GOT3 (cell line): ENCODE data around the gene HS6ST3.

ENCODE experiments used
- DNase-seq: peaks from one replicate; lab custom pipeline; 2025; ENCODE audit warnings: mixed read lengths; lab: John Stamatoyannopoulos, UW

Gene HS6ST3

DNA sequence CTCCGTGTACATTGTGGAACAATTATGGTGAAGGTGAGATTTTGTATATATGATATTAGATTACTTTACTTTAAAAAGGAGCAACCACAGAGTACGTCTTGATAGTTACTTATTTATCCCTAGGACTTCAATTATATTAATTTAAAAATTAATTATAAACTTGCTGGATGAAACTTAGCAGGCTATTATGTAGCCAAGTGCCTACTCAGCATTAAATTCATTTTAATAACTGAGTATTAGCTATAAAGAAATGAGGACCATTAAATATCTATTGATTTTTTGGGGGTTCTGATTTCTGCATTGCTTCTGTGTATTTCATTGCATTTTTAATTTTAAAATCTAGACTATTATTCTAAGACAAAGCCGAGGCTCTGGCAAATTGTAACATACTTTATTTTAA lies 109.4 kb downstream of the HS6ST3 start:
- DNase-seq, result no peak

DNA sequence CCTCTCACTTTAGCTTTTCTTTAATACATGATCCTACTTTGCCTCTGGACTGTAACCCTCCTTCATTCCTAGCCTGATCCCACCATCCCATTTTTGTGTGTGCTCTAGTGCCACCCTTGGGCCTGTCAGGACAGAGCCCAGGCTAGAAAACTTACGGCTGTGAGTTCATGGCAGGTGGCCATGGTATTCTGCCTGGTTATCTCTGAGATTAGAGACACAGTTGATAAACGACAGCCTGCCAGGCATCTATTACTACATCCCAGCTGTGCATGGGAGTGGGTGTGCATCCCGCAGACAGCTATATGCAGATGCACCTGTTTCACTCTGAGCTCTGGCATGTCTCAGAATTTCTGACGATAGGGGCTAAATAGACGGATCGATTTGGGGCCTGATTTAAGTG lies 110.9 kb downstream of the HS6ST3 start:
- DNase-seq, result no peak

DNA sequence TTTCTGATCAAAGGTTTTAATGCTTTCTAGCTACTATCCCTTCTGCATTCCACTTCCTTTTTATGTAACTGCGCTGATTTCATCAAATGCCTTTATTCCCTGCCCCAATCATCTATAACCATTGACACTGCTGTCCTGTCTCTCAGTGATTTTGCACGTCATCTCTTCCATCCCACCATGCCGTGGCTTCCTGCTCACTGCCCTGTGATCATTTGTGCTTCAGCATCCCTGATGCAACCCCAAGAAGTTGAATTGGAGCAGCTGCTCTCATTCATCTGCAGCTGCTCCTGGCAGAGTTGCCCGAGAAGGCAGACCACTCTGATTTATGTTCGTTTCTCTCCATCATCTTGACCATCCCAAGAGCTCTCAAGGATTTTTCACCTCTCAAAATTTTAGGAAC lies 112.4 kb downstream of the HS6ST3 start:
- DNase-seq, result no peak

DNA sequence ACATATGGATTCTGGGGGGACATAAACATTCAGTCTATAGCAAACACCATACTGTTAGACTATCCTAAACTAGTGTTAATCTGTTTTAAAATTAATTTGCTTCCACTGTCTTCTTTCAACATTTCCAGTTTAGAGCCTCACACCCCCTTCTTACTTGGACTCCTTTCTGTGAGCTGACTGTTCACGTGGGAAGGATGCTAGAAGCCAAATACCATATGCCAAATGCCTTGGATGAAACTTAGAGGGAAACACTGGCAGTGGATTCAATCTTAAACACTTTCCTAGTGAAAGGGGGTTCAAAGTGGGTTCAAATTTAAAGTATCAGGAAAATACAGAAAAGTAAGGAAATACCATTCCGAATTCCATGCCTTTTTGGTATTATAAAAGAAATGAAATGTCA lies 113.6 kb downstream of the HS6ST3 start:
- no peak for DNase-seq

DNA sequence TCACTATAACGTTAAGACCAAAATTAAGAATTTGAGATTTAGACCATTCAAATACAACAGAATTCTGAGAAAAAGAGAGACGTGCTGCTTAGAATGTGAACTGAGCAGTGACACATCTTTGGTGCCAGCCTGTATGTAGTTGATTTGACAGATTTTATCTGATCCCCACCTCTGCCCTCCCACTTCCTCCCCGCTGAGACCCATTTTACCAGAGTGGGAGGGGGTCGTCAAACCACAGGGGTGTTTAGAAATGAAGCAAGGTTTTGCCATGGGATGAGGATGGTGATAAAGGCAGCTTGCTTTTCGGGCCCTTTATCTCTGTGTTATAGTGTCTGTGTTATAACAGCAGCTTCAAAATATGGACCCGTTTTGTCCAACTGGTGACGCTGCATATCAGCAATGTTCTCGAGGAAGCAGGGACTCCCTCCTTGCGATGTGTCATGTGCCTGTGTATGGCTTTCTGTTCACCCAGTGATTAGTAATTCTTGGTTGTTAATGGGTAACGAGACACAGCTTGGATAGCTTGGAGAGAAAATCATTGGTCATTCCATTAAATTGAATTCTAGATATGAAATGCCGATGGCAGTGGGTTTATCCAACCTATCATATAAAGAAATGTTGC lies 125.0 kb downstream of the HS6ST3 start:
- DNase-seq, result no peak

DNA sequence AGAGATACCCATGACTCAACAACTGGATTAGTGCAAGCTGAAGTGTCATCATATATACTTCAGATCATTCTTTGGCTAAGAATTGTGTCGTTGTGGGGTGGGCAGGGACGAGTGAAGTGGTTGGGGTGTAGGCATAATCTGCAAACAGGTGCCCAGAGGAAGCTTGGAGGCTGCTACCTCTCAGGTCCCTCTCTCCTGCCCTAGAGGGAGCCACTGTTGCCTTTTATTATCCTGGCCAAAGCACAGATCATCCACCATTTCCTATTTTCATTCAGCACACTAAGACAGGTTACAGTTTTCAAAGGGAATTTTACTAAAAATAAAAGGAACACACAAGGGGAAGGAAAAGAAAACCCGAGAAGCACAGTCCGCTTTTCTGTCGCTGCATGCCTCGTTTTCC lies 126.6 kb downstream of the HS6ST3 start:
- no peak for DNase-seq

DNA sequence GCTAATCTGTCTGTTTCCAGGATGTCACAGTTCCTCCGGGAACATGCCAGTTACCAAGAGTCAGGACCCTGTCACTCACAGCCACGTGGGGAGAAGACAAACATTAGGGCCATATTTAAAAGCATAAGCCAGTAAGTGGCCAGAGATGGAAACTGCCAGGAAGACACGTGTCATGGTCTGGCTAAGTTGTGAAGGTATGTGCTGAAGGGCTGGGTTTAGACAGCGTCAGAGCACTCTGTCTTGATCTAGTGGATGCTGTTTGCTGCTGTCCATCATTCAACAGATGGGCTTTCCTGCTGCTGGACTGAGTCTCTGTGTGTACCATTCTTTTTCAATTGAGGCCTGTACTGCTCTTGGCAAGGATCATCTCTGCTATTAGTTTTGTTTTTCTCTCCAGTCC lies 128.6 kb downstream of the HS6ST3 start:
- DNase-seq, result no peak

DNA sequence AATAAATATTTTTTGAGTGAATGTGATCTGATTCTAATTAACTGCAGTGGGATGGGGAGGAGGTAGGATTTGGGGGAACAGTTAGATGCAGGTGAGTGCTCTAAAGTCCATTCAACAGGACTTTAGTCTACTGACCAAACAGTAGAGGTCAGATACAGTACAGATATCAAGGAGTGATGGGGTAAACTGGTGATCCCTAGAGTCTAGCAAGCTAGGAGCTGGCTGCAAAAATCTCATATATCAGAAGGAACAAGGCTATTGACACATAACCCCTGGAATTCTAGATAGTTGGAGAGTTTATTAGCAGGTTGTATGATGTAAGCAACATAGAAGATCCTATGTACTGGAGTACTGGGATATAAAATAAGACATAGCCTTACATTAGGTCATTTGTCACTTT lies 131.6 kb downstream of the HS6ST3 start:
- no peak for DNase-seq

DNA sequence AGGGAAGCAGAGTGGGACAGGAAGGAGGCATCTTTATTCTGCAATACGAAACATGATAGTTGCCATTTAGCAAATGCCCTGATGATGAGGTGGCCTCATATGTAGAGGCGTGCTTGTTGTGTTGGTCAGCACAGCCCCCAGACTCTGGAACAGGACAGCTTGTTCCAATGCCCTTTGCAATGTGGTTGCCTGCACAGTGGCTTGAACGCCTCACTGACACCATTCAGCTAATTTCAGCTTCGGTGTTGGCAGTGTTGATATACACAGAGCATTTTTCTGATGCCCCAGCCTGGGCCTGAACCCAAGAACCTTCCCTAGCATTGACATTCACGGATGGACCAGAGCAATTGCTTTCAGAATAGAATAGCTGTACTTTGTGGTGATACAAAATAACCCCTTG lies 133.3 kb downstream of the HS6ST3 start:
- no peak for DNase-seq

DNA sequence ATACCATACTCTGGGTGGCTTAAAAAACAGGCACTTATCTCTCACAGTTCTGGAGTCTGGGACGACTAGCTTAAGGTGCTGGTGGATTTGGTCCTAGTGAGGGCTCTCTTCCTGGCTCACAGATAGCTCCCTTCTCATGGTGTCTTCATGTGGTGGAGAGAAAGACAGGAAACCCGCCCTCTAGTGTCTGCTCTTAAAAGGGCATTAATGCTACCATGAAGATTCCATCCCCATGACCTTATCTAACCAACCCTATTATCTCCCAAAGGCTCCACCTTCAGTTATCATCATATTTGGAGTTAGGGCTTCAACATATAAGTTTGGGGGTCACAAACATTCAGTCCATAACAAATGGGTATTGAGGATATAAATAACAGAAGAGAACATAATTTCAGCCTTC lies 139.4 kb downstream of the HS6ST3 start:
- no peak for DNase-seq

DNA sequence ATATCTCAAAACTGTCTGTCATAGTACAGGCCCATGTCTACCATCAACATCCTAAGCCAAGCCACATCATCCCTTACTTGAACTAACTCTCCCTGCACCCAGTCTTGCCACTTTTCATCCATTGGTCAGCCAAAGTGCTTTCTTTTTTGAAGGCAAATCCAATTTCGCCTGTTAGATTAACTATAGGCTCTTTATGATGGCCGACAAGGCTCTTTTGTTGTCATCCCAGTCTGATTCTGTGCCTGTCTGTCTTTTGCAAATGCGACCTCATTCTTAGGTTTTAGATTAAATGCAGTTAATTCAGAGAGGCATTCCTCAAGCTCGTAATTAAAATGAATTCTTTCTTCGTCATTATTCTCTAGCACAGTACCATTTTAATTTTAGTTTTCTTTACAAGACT lies 148.3 kb downstream of the HS6ST3 start:
- no peak for DNase-seq

DNA sequence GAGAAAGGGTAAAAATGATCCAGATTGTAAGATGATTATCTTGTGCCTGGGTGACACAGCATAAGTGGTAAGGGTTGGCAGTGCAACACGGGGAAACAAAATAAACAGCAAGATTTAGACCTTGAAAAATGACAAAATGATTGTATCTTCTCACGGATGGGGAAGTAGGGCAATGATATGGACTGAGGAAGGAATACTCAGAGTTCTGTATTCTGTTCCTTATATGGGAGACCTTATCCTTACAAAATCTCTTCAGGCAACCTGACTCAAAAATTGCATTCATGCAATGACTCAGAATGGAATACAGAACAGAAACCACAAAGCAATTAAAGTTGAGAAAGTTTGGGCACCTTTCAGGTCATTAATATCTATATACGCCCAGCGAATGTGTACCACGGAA lies 149.0 kb downstream of the HS6ST3 start:
- no peak for DNase-seq

DNA sequence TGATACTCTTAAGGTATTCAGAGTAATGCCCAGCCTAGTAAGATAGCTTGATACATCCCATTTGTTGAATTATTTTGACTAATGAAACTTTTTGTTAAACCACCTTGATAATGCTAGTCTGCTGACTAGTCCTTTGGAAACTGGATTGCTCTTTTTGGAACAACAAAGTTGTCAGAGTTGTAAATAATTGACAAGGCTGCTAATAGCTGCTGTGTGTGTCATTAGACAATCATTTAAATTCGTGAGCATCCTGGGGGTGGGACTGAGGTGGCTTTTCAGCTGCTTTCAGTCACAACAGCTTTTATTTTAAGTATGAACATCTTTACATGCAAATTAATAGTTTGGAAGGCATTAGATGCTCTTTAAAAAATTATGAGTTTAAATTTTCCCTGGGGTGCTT lies 153.5 kb downstream of the HS6ST3 start:
- DNase-seq, result no peak

DNA sequence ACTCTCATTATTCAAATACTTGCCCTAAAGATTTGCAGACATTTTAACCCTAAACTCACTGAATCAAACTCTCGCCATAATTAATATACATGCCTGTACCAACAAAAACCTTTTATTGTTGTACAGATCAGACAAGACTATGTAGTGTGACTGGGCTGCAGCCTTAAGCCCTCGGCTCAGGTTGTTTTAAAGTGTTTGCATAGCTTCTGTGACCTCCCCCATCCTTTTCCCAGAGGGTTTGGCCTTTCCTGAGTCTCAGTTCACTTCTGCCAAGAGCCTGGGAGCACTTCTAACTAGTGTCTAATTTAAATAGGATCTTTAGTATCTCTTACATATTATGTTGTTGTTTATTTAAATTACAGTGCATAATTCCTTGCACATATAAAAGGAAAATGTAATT lies 158.2 kb downstream of the HS6ST3 start:
- DNase-seq, result no peak

DNA sequence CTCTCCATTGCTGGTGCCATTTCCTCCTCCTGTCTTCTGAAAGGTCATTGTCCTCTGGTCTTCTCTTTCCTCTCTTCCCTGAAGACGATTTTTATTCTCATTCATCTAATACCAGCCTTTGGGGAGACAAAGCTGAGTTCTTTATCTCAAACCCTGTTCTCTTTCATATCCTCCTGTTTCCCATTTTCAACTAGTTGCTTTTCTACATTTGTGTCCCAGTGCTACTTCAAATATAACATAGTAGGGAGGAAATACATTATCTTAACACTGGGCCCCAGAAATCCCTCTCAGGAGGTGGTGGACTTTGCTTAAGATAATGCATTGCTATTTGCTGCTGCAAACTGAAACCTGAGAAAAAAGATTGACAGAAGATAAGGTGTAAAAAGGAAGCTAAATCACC lies 159.1 kb downstream of the HS6ST3 start:
- DNase-seq, result no peak

DNA sequence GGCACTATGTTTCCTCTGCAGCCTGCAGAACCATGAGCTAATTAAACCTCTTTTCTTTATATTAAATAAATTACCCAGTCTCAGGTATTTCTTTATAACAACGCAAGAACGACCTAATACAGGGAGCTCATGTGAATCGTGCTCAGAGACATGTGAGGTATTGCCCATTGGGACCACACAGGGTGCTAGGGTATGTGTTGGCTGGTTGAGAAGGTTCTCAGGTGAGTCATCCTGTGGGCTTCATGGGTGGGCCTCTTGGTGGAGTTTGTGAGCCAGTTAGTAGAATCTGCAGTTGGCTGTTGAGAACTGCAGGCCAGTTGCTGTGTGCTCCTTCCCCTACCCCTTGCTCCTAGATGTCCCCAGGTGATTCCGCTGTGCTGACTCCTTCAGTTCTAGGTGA lies 163.0 kb downstream of the HS6ST3 start:
- no peak for DNase-seq

DNA sequence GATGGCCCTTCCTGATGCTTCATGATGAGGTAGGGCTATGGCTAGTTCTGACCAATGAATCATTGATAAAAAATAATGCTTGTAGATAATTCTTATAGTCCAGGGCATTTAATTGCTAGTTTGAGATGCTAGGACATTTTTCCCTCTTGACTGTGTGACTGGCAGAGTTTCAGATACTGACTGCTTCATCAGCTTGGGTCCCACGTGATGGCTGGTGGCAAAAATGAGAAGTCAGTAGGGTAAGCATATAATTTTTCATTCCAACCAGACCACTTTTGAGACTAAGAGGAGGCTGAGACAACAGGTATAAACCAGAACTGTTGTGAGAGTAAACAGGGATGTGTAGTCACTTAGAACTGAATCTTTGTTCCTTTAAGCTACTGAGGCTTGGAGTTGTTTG lies 183.3 kb downstream of the HS6ST3 start:
- no peak for DNase-seq

DNA sequence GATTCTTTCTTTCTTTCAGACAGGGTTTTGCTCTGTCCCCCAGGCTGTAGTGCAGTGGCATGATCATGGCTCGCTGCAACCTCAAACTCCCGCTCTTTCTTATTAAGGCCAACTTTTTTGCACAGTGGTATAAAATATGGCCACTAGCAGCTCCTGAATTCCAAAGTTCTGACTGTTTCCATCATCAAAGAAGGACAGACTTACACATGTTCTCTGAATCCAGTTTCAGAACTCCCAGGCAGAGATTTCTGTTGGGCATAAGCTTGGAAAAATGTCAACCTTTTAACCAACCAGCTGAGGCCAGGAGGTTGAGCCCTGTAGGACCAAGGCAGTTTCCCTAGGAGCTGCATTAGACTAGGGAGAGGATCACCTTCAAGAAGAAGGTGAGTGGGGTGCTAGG lies 184.1 kb downstream of the HS6ST3 start:
- DNase-seq, result no peak

DNA sequence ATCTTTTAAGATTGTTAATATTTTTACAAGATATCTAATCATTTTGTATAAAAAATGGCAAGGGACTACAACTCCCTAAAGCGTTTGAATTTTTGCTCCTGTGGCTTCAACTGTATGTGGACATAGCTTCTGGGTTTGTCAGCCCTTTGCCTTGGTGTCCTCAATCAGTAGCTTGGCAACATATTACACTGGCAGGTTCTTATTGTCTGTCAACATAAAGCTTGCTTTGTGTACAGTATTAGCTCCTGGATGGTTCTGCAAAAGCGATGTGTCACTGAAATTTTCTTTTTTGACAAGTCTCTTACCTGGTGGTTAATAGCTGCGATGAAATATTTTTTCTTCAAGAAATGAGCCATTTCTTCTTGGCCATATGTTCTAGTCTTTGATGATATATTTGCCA lies 190.0 kb downstream of the HS6ST3 start:
- DNase-seq, result no peak

DNA sequence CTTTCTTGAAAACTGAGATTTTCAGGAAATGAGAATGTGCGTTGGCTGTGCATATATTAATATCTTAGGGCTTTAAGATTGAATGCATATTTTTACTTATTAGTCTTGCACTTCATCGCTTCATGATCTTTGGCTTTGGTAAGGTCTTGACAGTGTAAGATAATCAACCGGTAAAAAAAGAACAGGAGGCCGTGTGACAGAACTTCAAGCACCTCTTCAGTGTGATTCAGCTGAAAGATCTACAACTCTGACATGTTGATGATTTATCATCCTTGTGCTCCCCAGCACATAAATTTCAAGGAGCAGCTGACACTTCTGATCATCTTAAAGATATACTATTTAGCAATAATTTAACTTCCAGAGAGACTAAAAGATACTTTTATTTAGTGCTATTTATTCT lies 195.1 kb downstream of the HS6ST3 start:
- DNase-seq, result no peak

DNA sequence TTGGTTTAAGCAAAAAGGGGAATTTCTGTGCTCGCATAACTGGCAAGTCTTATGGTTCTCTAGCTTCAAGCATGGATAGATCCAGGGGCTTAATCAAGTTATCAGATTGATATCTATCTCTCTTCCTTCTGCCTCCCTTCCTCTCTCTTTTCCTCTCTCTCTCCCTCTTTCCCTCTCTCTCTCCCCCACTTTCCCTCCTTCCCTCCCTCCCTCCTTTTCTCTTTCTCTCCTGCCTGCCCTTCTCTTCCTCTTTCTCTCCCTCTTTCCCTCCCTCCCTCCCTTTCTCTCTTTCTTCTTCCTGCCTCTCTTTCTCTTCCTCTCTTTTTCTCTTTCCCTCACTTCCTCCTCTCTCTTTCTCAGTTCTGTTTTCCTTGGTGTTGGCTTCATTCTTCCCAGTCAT lies 195.8 kb downstream of the HS6ST3 start:
- no peak for DNase-seq

DNA sequence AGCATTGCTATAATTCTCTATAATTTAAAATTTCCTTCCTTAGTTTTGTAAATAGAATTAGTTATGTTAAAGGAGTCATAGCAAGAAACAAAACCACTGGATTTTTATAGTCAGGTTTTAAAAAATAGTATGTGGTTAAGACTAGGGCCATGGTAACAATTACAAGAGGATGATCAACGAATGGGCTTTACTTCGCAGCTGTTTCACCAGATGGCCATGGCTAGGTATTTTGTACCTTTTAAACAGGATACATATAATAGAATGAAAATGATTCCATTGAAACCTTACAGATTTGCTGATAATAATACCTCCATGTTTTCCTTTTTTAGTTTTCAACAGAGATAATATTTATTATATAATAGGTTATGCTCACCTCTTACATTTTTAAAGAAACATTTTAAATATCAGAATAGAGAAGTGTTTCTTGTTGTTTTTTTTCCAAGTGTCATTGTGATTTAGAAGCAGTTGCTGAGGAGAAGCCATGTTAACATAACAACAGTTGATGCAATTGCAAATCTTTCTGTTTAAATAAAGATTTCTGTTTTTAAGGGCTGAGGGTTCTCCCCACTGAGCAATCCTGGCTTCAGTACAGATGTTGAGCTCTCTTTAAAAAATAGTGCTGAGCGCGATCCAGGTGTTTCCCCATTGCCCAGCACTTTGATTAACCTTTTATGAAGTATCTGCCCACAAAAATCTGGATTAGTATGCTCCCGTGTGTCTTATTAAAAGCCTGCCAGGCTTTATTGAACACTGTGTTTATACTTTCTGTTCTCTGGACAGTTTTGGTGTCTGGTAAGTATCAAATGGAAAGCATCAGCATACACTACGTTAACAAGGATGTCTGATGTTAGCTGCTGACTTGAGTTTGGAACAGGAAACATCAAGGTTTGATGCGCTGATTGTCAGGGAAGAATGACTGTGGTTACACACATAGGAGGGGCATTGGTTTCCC lies 205.3 kb downstream of the HS6ST3 start:
- DNase-seq, result no peak

DNA sequence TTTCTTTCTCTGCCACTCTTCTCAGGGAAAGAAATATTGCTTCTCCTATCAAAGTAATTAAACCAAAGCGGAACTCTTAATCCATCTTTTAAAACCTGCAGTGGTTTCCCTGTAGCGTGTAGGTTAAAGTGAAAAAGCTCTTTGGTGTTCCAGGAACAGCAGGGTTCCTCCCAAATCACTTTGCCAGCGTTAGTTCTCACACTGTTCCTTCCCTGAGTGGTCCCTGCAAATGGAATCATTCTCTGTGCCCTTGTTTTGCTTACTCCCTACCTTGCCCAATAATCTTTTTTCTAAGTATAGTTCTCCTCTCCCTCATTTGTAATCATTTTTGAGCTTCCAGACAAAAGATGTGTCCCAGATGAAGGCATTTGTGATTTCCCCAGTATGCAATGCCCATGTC lies 207.5 kb downstream of the HS6ST3 start:
- DNase-seq, result no peak

DNA sequence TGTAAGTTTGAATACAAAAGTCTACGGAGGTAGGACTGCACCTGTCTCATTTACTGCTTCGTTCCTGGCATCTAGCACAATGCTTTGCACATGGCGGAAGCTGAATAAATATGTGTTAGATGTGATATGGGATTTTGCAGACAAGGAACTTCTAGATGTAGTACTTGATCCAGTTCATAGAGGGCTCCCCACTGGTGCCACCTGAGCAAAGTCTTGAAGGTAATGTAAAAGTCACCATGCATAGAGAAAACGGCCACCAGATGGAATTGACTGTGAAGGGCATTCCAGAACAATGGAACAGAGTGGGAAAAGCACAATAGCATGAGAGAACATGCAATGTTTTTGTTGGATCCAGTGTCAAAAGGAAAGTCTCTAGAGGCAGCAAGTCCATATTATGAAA lies 209.3 kb downstream of the HS6ST3 start:
- no peak for DNase-seq
